Type B pancreatic cell (in vitro differentiated cells): ENCODE results near the gene OOSP4B. TPM values are rescaled to one million over a fixed set of nuclear protein-coding genes. Genes with fewer than 3 reads are reported as not detected.

Experiments used
- DNase-seq: peaks from one replicate; pipeline ENCODE4 v3.0.0; 2021; ENCODE audit warnings: mixed read lengths; ENCODE audit not compliant: unreplicated experiment; ENCODE audit errors: extremely low spot score
- H3K27ac Mint-ChIP-seq: 2 replicates; pipeline ENCODE4 v1.8.0; 2021; ENCODE audit warnings: mild to moderate bottlenecking, mixed read lengths
- H3K27me3 Mint-ChIP-seq: 2 replicates; pipeline ENCODE4 v1.8.0; 2021; ENCODE audit warnings: mixed read lengths
- H3K36me3 Mint-ChIP-seq: 2 replicates; pipeline ENCODE4 v1.8.0; 2021; ENCODE audit warnings: mixed read lengths
- H3K4me1 Mint-ChIP-seq: one replicate; pipeline ENCODE4 v1.8.0; 2021; ENCODE audit warnings: mixed read lengths; ENCODE audit not compliant: unreplicated experiment
- H3K4me3 Mint-ChIP-seq: 2 replicates; pipeline ENCODE4 v1.8.0; 2021; ENCODE audit warnings: mild to moderate bottlenecking, mixed read lengths
- H3K9me3 Mint-ChIP-seq: 2 replicates; pipeline ENCODE4 v1.8.0; 2021; ENCODE audit warnings: mixed read lengths
- CTCF ChIP-seq: fragments of 200-600 bp; sonication (generic); conservative IDR thresholded peaks from 2 replicates; pipeline ENCODE4 v1.5.0; 2021; ENCODE audit warnings: antibody characterized with exemption, mild to moderate bottlenecking
- total RNA-seq: library from RNA; stranded (reverse); gene quantifications from 2 replicates; pipeline ENCODE4 v1.2.1, GENCODE V29; 2021; ENCODE audit warnings: low replicate concordance

The OOSP4B gene
- total RNA-seq, 1 donor from 2014 or later: not detected

GRCh38 chr11:60056349-60056969, 39.5 kb downstream of the OOSP4B start, which contains the start of gene MS4A3:
Gene MS4A3 (plus strand): TSS chr11:60056665. CDS start chr11:60061161, 4,496 bp downstream.
- no peak within 1 kb of the TSS for H3K27ac Mint-ChIP-seq
- no peak within 1 kb of the TSS for H3K4me3 Mint-ChIP-seq
- no peaks in the 10 kb centered on the region for H3K36me3 Mint-ChIP-seq
- TF ChIP-seq CTCF: no peak
- H3K4me1 Mint-ChIP-seq: no peaks in the 10 kb centered on the region
- H3K27me3 Mint-ChIP-seq: peaks cover 7% of the 10 kb centered on the region
- DNase-seq: no peak
- H3K9me3 Mint-ChIP-seq: no peaks in the 10 kb centered on the region

DNA sequence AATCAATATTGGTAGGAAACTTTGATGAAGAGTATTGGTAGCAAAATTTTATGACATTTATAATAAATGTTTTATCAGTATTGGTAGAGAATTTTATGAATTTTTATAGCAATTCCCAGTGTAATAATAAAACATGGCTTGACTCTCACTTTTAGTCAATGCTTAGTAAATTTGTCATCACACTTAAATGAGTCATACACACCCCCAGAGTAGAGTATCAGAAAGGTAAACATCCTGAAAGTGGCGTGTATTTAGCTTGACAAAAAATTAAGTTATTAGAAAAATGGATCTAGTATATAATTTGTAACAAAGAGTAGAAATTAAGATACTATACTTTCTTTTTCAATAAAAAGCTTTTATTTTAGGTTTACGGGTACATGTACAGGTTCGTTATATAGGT, 42.1 kb downstream of the OOSP4B start:
- Mint-ChIP-seq H3K27ac (no peak overlapping the region), H3K9me3 (no peaks in the 10 kb centered on the region), H3K4me3 (no peak overlapping the region), H3K27me3 (peaks cover 7% of the 10 kb centered on the region), H3K4me1 (no peaks in the 10 kb centered on the region), H3K36me3 (no peaks in the 10 kb centered on the region)
- no peak for DNase-seq
- TF ChIP-seq CTCF: no peak

DNA sequence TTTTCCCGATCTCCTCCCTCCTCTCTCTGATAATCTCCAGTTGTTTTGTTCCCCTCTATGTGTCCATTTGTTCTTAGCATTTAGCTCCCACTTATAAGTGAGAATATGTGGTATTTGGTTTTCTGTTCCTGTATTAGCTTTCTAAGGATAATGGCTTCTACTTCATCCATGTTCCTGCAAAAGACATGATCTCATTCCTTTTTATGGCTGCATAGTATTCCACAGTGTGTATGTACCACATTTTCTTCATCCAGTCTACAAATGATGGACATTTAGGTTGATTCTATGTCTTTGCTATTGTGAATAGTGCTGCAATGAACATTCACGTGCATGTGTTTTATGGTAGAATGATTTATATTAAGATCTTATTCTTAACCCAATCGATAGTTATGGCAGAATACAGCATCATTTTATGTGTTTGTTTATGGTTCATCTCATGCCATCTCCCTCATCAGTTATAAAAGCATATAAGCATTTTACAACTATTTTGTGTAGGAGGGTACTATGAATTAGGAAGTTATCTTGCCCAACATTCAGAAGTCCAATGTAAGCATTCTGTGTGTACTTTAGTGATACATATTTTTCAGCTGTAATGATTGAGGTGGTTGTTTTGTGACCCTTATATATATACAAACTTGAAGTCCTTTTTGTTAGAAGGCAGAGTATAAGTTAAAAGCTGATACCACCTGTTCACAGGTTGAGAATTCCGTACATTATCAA, 42.7 kb downstream of the OOSP4B start:
- Mint-ChIP-seq H3K27me3 (peaks cover 7% of the 10 kb centered on the region), H3K27ac (no peak overlapping the region), H3K36me3 (no peaks in the 10 kb centered on the region), H3K4me1 (no peaks in the 10 kb centered on the region), H3K9me3 (no peaks in the 10 kb centered on the region), H3K4me3 (no peak overlapping the region)
- no peak for DNase-seq
- no peak for TF ChIP-seq CTCF

DNA sequence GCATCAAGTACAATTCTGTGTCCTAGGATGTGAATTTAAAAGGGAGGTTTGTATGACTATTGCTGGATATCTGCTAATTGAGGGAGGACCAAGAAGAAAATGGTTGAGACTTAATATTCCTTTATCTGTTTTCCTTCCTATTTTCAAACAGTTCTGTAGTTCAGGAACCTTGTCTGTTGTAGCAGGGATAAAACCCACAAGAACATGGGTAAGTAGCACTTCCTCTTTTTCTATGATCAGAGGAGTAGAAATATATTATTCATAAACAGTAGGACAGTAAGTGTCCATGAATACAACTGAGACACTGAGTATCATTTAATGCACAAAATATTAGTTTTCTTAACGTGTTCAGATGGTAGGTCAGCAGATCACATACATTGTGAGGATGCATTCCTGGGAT, 47.1 kb downstream of the OOSP4B start:
- H3K27me3 Mint-ChIP-seq: no peaks in the 10 kb centered on the region
- H3K36me3 Mint-ChIP-seq: no peaks in the 10 kb centered on the region
- H3K9me3 Mint-ChIP-seq: no peaks in the 10 kb centered on the region
- no peak for DNase-seq
- no peaks in the 10 kb centered on the region for H3K4me1 Mint-ChIP-seq
- no peak overlapping the region for H3K27ac Mint-ChIP-seq
- no peak for TF ChIP-seq CTCF
- H3K4me3 Mint-ChIP-seq: no peak overlapping the region

GRCh38 chr11:60065801-60066200, 48.8 kb downstream of the OOSP4B start:
- no peak overlapping the region for H3K4me3 Mint-ChIP-seq
- no peaks in the 10 kb centered on the region for H3K27me3 Mint-ChIP-seq
- no peaks in the 10 kb centered on the region for H3K4me1 Mint-ChIP-seq
- DNase-seq: no peak
- no peaks in the 10 kb centered on the region for H3K9me3 Mint-ChIP-seq
- H3K27ac Mint-ChIP-seq: no peak overlapping the region
- H3K36me3 Mint-ChIP-seq: no peaks in the 10 kb centered on the region
- TF ChIP-seq CTCF: no peak
